ENCODE measurements around the gene UROS. TPM values are rescaled to one million over a fixed set of nuclear protein-coding genes. Genes with fewer than 3 reads are reported as not detected.

The UROS gene
- total RNA-seq, 1 donor from 2014 or later: 54.0 TPM

- Mint-ChIP-seq H3K4me3 (no peak overlapping the region), H3K36me3 (ENCODE audit: low read depth) (peaks cover 3% of the 10 kb centered on the region), H3K27me3 (ENCODE audit: low read depth) (no peaks in the 10 kb centered on the region), H3K4me1 (no peaks in the 10 kb centered on the region), H3K27ac (ENCODE audit: unreplicated experiment) (no peak overlapping the region), H3K9me3 (no peaks in the 10 kb centered on the region)
- no peak for TF ChIP-seq CTCF (conservative IDR thresholded peaks at IDR 0.05)
- DNase-seq (ENCODE audit: low read depth, low spot score): no peak
These were observed 52.2 kb downstream of the UROS start for GRCh38 chr10:125770844-125771243.

- Mint-ChIP-seq H3K36me3 (ENCODE audit: low read depth) (peaks cover 12% of the 10 kb centered on the region), H3K27me3 (ENCODE audit: low read depth) (no peaks in the 10 kb centered on the region), H3K4me1 (no peaks in the 10 kb centered on the region), H3K27ac (ENCODE audit: unreplicated experiment) (no peak overlapping the region), H3K4me3 (no peak overlapping the region), H3K9me3 (no peaks in the 10 kb centered on the region)
- no peak for TF ChIP-seq CTCF (conservative IDR thresholded peaks at IDR 0.05)
- no peak for DNase-seq (ENCODE audit: low read depth, low spot score)
These were observed 53.9 kb downstream of the UROS start for GRCh38 chr10:125769175-125769574.

GRCh38 chr10:125768219-125768855 lies 54.7 kb downstream of the UROS start:
- peak overlapping the region; percentile 20 for H3K27ac Mint-ChIP-seq (ENCODE audit: unreplicated experiment)
- no peak for DNase-seq (ENCODE audit: low read depth, low spot score)

GRCh38 chr10:125766511-125766910 lies 56.5 kb downstream of the UROS start:
- H3K4me3 Mint-ChIP-seq: no peak overlapping the region
- peaks cover 13% of the 10 kb centered on the region for H3K36me3 Mint-ChIP-seq (ENCODE audit: low read depth)
- no peak overlapping the region for H3K27ac Mint-ChIP-seq (ENCODE audit: unreplicated experiment)
- DNase-seq (ENCODE audit: low read depth, low spot score): no peak
- TF ChIP-seq CTCF (conservative IDR thresholded peaks at IDR 0.05): no peak
- H3K27me3 Mint-ChIP-seq (ENCODE audit: low read depth): no peaks in the 10 kb centered on the region
- no peaks in the 10 kb centered on the region for H3K9me3 Mint-ChIP-seq
- H3K4me1 Mint-ChIP-seq: peaks cover 18% of the 10 kb centered on the region

More at GRCh38 chr10:125768219-125768855, 54.7 kb downstream of the UROS start:
- no peak overlapping the region for H3K4me3 Mint-ChIP-seq
- no peaks in the 10 kb centered on the region for H3K9me3 Mint-ChIP-seq
- no peaks in the 10 kb centered on the region for H3K27me3 Mint-ChIP-seq (ENCODE audit: low read depth)
- no peak for TF ChIP-seq CTCF (conservative IDR thresholded peaks at IDR 0.05)
- H3K36me3 Mint-ChIP-seq (ENCODE audit: low read depth): peaks cover 13% of the 10 kb centered on the region
- peaks cover under 1% of the 10 kb centered on the region for H3K4me1 Mint-ChIP-seq

GRCh38 chr10:125765835-125766234 lies 57.2 kb downstream of the UROS start:
- no peak for DNase-seq (ENCODE audit: low read depth, low spot score)
- peaks cover 15% of the 10 kb centered on the region for H3K36me3 Mint-ChIP-seq (ENCODE audit: low read depth)
- H3K9me3 Mint-ChIP-seq: no peaks in the 10 kb centered on the region
- H3K27me3 Mint-ChIP-seq (ENCODE audit: low read depth): no peaks in the 10 kb centered on the region
- TF ChIP-seq CTCF (conservative IDR thresholded peaks at IDR 0.05): no peak
- H3K27ac Mint-ChIP-seq (ENCODE audit: unreplicated experiment): no peak overlapping the region
- H3K4me3 Mint-ChIP-seq: no peak overlapping the region
- H3K4me1 Mint-ChIP-seq: peaks cover 21% of the 10 kb centered on the region

Measured in neural crest cell (in vitro differentiated cells).